ENCODE data around the gene WDR49.

WDR49 gene

DNA sequence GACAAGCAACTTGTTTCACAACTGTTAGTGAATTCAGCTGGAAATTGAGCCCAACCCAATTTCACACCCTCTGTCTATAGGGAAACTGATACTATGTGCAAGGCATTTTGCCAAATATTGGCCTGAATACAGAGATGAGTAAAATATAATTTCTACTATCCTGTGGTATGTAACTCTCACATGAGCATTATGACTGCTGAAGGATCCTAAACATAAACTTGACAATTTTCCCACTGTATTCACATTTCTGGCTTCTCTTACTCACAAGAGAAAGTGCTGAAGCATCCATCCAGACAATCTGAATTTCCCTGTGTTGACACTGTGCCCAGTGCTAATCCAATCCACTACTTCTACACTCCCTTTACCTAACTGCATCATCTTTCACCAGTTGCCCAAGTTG, 208.3 kb downstream of the WDR49 start:
- Histone ChIP-seq H3K4me1 (ENCODE audit: control extremely low read depth in 1 of 4, control insufficient read depth in 4 of 4, insufficient read depth in 4 of 4, low read length in 3 of 4) (no peaks in the 10 kb centered on the region), H3K4me3 (ENCODE audit: control insufficient read depth in 1 of 7, extremely low read depth in 1 of 7, insufficient read depth in 4 of 7, low read depth in 2 of 7, low read length in 6 of 7) (no peak overlapping the region), H3K27ac (ENCODE audit: insufficient read depth in 1 of 2, low read depth in 1 of 2, low read length in 2 of 2, poor library complexity in 1 of 2, severe bottlenecking in 2 of 2) (no peak overlapping the region), H3K36me3 (ENCODE audit: control insufficient read depth in 4 of 4, insufficient read depth in 4 of 4, low read length in 3 of 4) (peaks cover 0 to 4% (median 0%) of the 10 kb centered on the region in 4 experiments), H3K27me3 (replicated peaks in 2 of 5; ENCODE audit: control insufficient read depth in 4 of 5, insufficient read depth in 5 of 5, low read length in 4 of 5) (no peaks in the 10 kb centered on the region), H3K9me3 (ENCODE audit: control extremely low read depth in 1 of 5, control insufficient read depth in 4 of 5, insufficient read depth in 2 of 5, low read depth in 1 of 5, low read length in 4 of 5) (no peaks in the 10 kb centered on the region)
- ChIA-PET CTCF (no interaction called here), POLR2A (no interaction called here)
- no peak for DNase-seq

GRCh38 chr3:167441256-167441655, 212.5 kb downstream of the WDR49 start:
- Histone ChIP-seq H3K36me3 (ENCODE audit: control insufficient read depth in 4 of 4, insufficient read depth in 4 of 4, low read length in 3 of 4) (peaks cover 0 to 2% (median 0%) of the 10 kb centered on the region in 4 experiments), H3K4me1 (ENCODE audit: control extremely low read depth in 1 of 4, control insufficient read depth in 4 of 4, insufficient read depth in 4 of 4, low read length in 3 of 4) (no peaks in the 10 kb centered on the region), H3K27ac (ENCODE audit: insufficient read depth in 1 of 2, low read depth in 1 of 2, low read length in 2 of 2, poor library complexity in 1 of 2, severe bottlenecking in 2 of 2) (no peak overlapping the region), H3K4me3 (ENCODE audit: control insufficient read depth in 1 of 7, extremely low read depth in 1 of 7, insufficient read depth in 4 of 7, low read depth in 2 of 7, low read length in 6 of 7) (no peak overlapping the region), H3K27me3 (replicated peaks in 2 of 5; ENCODE audit: control insufficient read depth in 4 of 5, insufficient read depth in 5 of 5, low read length in 4 of 5) (no peaks in the 10 kb centered on the region), H3K9me3 (ENCODE audit: control extremely low read depth in 1 of 5, control insufficient read depth in 4 of 5, insufficient read depth in 2 of 5, low read depth in 1 of 5, low read length in 4 of 5) (peaks cover 0 to 7% (median 6%) of the 10 kb centered on the region in 5 experiments)
- ChIA-PET CTCF (no interaction called here), POLR2A (no interaction called here)
- DNase-seq, result peak in 2 of 3 donors; percentile 9 to 29
- no CpG with 5 or more reads among the region's 2 CpGs for WGBS (ENCODE audit: insufficient coverage)

- DNase-seq, result no peak
- Histone ChIP-seq H3K4me3 (ENCODE audit: control insufficient read depth in 1 of 7, extremely low read depth in 1 of 7, insufficient read depth in 4 of 7, low read depth in 2 of 7, low read length in 6 of 7) (no peak overlapping the region), H3K9me3 (ENCODE audit: control extremely low read depth in 1 of 5, control insufficient read depth in 4 of 5, insufficient read depth in 2 of 5, low read depth in 1 of 5, low read length in 4 of 5) (peaks cover 0 to 7% (median 6%) of the 10 kb centered on the region in 5 experiments), H3K27me3 (replicated peaks in 2 of 5; ENCODE audit: control insufficient read depth in 4 of 5, insufficient read depth in 5 of 5, low read length in 4 of 5) (no peaks in the 10 kb centered on the region), H3K27ac (ENCODE audit: insufficient read depth in 1 of 2, low read depth in 1 of 2, low read length in 2 of 2, poor library complexity in 1 of 2, severe bottlenecking in 2 of 2) (no peak overlapping the region), H3K4me1 (ENCODE audit: control extremely low read depth in 1 of 4, control insufficient read depth in 4 of 4, insufficient read depth in 4 of 4, low read length in 3 of 4) (no peaks in the 10 kb centered on the region), H3K36me3 (ENCODE audit: control insufficient read depth in 4 of 4, insufficient read depth in 4 of 4, low read length in 3 of 4) (no peaks in the 10 kb centered on the region)
- WGBS (ENCODE audit: insufficient coverage), result 95% methylated on average over 2 of the region's 2 CpGs
- ChIA-PET CTCF (no interaction called here), POLR2A (no interaction called here)
These were observed 216.2 kb downstream of the WDR49 start for GRCh38 chr3:167437428-167438139.
